HEK293T (cell line): ENCODE measurements around the gene DYRK2.

Source experiments
- ARNT ChIP-seq: fragments of 450-650 bp; IDR thresholded peaks from 2 replicates; pipeline ENCODE4 v1.6.1; 2017; ENCODE audit warnings: mild to moderate bottlenecking
- BHLHE40 ChIP-seq: fragments of 450-650 bp; IDR thresholded peaks from 2 replicates; pipeline ENCODE4 v1.6.1; 2016; ENCODE audit warnings: mild to moderate bottlenecking, moderate library complexity, borderline replicate concordance
- ELF4 ChIP-seq: fragments of 450-650 bp; IDR thresholded peaks from 2 replicates; pipeline ENCODE4 v1.6.1; 2017; ENCODE audit warnings: antibody characterized with exemption
- FOXM1 ChIP-seq: fragments of 450-650 bp; IDR thresholded peaks from 2 replicates; pipeline ENCODE4 v1.6.1; 2017; ENCODE audit warnings: mild to moderate bottlenecking, borderline replicate concordance
- L3MBTL2 ChIP-seq: fragments of 450-650 bp; conservative IDR thresholded peaks from 2 replicates; pipeline ENCODE4 v1.6.1; 2016; ENCODE audit warnings: mild to moderate bottlenecking
- LEF1 ChIP-seq: fragments of 450-650 bp; IDR thresholded peaks from 2 replicates; pipeline ENCODE4 v1.6.1; 2017; ENCODE audit warnings: mild to moderate bottlenecking, borderline replicate concordance
- SP1 ChIP-seq: fragments of 450-650 bp; IDR thresholded peaks from 2 replicates; pipeline ENCODE4 v1.6.1; 2017
- SUZ12 ChIP-seq: fragments of 450-650 bp; IDR thresholded peaks from 2 replicates; pipeline ENCODE4 v1.6.1; 2016; ENCODE audit warnings: mild to moderate bottlenecking
- TARDBP ChIP-seq: fragments of 450-650 bp; IDR thresholded peaks from 2 replicates; pipeline ENCODE4 v1.6.1; 2016
- ZNF384 ChIP-seq: fragments of 450-650 bp; IDR thresholded peaks from 2 replicates; pipeline ENCODE4 v1.6.1; 2016
- TF ChIP-seq, protein P1 (sequence below): fragments of 450-650 bp; IDR thresholded peaks from 2 replicates; pipeline ENCODE4 v1.6.1; 2016

DNA sequence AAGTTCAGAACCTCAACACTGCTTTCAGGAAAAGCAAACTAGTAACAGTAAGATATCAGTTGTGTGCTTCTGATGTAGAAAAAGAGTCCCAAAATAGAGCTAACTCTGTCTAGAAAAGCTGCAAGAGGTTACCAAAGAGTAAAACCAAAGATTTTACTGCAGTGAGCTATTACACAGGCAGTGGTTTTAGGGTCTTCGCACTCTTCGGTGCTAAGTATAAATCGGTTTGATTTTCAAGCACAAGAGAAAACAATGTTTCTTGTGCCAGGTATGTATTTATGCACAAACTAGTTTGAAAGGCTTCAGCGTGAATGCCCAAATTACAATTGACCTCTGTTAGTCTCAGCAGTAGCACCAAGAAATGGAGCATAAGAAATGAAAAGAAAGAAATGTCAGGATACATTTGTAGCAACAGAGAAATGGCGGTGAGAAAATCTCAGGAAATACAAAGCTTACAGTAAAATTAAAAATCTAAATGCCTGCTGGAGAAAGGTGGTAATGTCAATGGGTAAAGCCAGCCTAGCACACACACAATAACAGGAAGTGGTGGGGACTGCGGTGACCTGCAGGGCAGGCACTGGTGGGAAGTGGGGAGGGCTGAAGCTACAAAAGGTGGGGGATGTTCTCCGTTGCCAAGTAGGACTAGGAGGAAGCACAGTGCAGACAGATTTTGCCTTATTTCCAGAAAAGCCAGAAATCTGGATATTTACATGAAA is 18.0 kb upstream of the DYRK2 start:
- TF ChIP-seq ARNT (no peak), ELF4 (no peak), FOXM1 (no peak), SUZ12 (no peak), BHLHE40 (no peak), L3MBTL2 (no peak), ZNF384 (no peak), SP1 (no peak), LEF1 (no peak), TARDBP (no peak)
- TF ChIP-seq, protein P1, sequence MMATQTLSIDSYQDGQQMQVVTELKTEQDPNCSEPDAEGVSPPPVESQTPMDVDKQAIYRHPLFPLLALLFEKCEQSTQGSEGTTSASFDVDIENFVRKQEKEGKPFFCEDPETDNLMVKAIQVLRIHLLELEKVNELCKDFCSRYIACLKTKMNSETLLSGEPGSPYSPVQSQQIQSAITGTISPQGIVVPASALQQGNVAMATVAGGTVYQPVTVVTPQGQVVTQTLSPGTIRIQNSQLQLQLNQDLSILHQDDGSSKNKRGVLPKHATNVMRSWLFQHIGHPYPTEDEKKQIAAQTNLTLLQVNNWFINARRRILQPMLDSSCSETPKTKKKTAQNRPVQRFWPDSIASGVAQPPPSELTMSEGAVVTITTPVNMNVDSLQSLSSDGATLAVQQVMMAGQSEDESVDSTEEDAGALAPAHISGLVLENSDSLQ: no peak
